WI38 (cell line): Measurements from ENCODE around the gene RHOBTB3.

Source experiments
- H3K4me3 ChIP-seq: 2 replicates; pipeline ENCODE4 v1.5.1; 2011; ENCODE audit warnings: low read depth, mild to moderate bottlenecking, control low read depth, low read length
- CTCF ChIP-seq: IDR thresholded peaks from 2 replicates; pipeline ENCODE4 v1.5.1; 2012; ENCODE audit warnings: low read depth, mild to moderate bottlenecking, control low read depth, low read length

The RHOBTB3 gene

GRCh38 chr5:95761771-95762651, 30.9 kb downstream of the RHOBTB3 start:
- TF ChIP-seq CTCF: no peak
- no peak overlapping the region for H3K4me3 ChIP-seq

GRCh38 chr5:95762652-95763041, 31.5 kb downstream of the RHOBTB3 start:
- TF ChIP-seq CTCF: no peak
- H3K4me3 ChIP-seq: no peak overlapping the region

GRCh38 chr5:95763941-95764340, 32.8 kb downstream of the RHOBTB3 start:
- no peak for TF ChIP-seq CTCF
- H3K4me3 ChIP-seq: no peak overlapping the region

GRCh38 chr5:95768731-95769130, 37.6 kb downstream of the RHOBTB3 start:
- no peak overlapping the region for H3K4me3 ChIP-seq
- TF ChIP-seq CTCF: no peak

GRCh38 chr5:95770830-95771708, 39.9 kb downstream of the RHOBTB3 start:
- TF ChIP-seq CTCF: no peak

GRCh38 chr5:95771892-95772291, 40.8 kb downstream of the RHOBTB3 start:
- no peak overlapping the region for H3K4me3 ChIP-seq
- TF ChIP-seq CTCF: no peak

More at GRCh38 chr5:95770830-95771708, 39.9 kb downstream of the RHOBTB3 start:
- H3K4me3 ChIP-seq: no peak overlapping the region
